PFSK-1 (cell line): Measurements from ENCODE around the gene DAZAP2.

Experiments used
- POLR2AphosphoS5 ChIP-seq: IDR thresholded peaks from 2 replicates; pipeline ENCODE4 v1.6.1; 2012; ENCODE audit warnings: low read depth, mild to moderate bottlenecking, control low read depth, low read length, moderate library complexity
- TAF1 ChIP-seq: IDR thresholded peaks from 2 replicates; pipeline ENCODE4 v1.6.1; 2012; ENCODE audit warnings: low read length, control low read depth, borderline replicate concordance; ENCODE audit not compliant: insufficient read depth

DNA sequence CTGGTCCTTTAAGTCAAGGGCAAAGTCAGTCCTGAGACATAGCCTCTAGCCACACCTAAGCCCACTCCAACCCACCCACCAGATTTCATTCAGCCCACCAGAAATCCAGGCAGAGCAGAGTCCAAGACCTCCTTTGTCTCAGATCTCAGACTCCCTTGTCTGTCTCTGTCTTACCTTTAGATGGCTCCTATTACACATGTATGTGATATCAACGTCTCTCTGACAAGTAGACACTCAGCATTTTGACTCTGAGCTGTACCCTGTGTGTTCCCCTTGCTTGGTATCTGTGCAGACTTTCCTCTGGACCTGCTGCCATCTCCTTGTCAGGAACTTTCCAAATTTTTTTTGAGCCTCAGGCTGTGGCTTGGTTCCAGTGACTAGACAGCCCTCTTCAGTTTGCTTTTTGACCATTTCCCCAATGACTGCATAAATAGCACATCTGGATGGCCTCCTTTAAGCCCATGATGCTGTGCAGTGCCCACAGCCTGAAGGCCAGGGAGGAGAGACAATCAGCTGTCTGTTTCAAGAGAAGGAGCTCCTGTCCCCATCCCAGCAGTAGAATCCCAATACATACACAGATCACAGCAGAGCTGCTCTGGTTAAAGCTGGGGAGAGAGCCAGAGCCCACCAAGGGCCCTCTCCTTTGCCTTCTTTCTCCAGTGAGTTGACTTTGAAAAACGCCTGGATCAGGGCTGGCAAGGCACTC is 27.8 kb upstream of the DAZAP2 start:
- TF ChIP-seq POLR2AphosphoS5 (no peak), TAF1 (no peak)
